Activated T-cell treated with anti-CD3 and anti-CD28 coated beads for 24 hours (primary cell): ENCODE results near the gene FAM193A.
"Not testable (repeated sequence)": the region's sequence is repeated elsewhere in the genome, so short reads cannot be mapped to it uniquely, and the experiment has no call there.

Experiments
- DNase-seq: peaks from one replicate; pipeline ENCODE4 v3.0.0-alpha.2; 2020; ENCODE audit warnings: low read depth

Gene FAM193A

GRCh38 chr4:2608291-2608690 lies 71.8 kb downstream of the FAM193A start:
- no peak for DNase-seq

GRCh38 chr4:2615821-2616220 lies 79.4 kb downstream of the FAM193A start:
- DNase-seq: no peak

- no peak for DNase-seq
Measured at GRCh38 chr4:2617955-2618354, 81.5 kb downstream of the FAM193A start.

- not testable (repeated sequence) for DNase-seq
Measured at GRCh38 chr4:2618729-2619128, 82.3 kb downstream of the FAM193A start.

GRCh38 chr4:2619459-2619858 lies 83.0 kb downstream of the FAM193A start:
- no peak for DNase-seq

GRCh38 chr4:2621419-2621818 lies 85.0 kb downstream of the FAM193A start:
- DNase-seq: no peak

GRCh38 chr4:2623442-2623841 lies 87.0 kb downstream of the FAM193A start:
- DNase-seq: no peak

- DNase-seq: no peak
Measured at GRCh38 chr4:2624782-2625530, 88.5 kb downstream of the FAM193A start.

- DNase-seq: no peak
Measured at GRCh38 chr4:2626231-2626630, 89.8 kb downstream of the FAM193A start.

- no peak for DNase-seq
Measured at GRCh38 chr4:2630556-2631273, 94.3 kb downstream of the FAM193A start.

- no peak for DNase-seq
Measured at GRCh38 chr4:2634014-2634413, 97.6 kb downstream of the FAM193A start.

- DNase-seq: no peak
Measured at GRCh38 chr4:2636331-2636730, 99.9 kb downstream of the FAM193A start.

GRCh38 chr4:2636994-2637393 lies 100.5 kb downstream of the FAM193A start:
- not testable (repeated sequence) for DNase-seq

GRCh38 chr4:2637956-2638552 lies 101.6 kb downstream of the FAM193A start:
- no peak for DNase-seq

GRCh38 chr4:2638730-2639129 lies 102.3 kb downstream of the FAM193A start:
- DNase-seq: no peak

GRCh38 chr4:2642968-2643367 lies 106.5 kb downstream of the FAM193A start:
- no peak for DNase-seq

- no peak for DNase-seq
Measured at GRCh38 chr4:2643555-2643954, 107.1 kb downstream of the FAM193A start.

- DNase-seq: no peak
Measured at GRCh38 chr4:2646396-2647149, 110.1 kb downstream of the FAM193A start.

- no peak for DNase-seq
Measured at GRCh38 chr4:2647403-2648158, 111.1 kb downstream of the FAM193A start.

GRCh38 chr4:2648159-2648814 lies 111.8 kb downstream of the FAM193A start:
- DNase-seq: no peak

- DNase-seq: no peak
Measured at GRCh38 chr4:2649604-2650114, 113.2 kb downstream of the FAM193A start.
